Measurements from ENCODE around the gene POFUT1.
"Not testable (repeated sequence)": the region's sequence is repeated elsewhere in the genome, so short reads cannot be mapped to it uniquely, and the experiment has no call there.

POFUT1 gene

GRCh38 chr20:32207626-32208498 is at the start of gene POFUT1, which contains the start of gene PLAGL2:
TSS of gene POFUT1 (plus strand) at chr20:32207880. CDS start at chr20:32207942, 62 bp downstream.
TSS of gene PLAGL2 (minus strand) at chr20:32207743. CDS start at chr20:32202178, 5,565 bp downstream.
- DNase-seq: peak; percentile 83 to 85

- no peak for DNase-seq
Observed at GRCh38 chr20:32158351-32158750, 49.3 kb upstream of the POFUT1 start.

- no peak for DNase-seq
Observed at GRCh38 chr20:32158943-32159660, 48.6 kb upstream of the POFUT1 start.

- DNase-seq: no peak
Observed at GRCh38 chr20:32159766-32160221, 47.9 kb upstream of the POFUT1 start.

GRCh38 chr20:32160341-32160740 is 47.3 kb upstream of the POFUT1 start:
- DNase-seq: no peak

- DNase-seq: no peak
Observed at GRCh38 chr20:32162351-32162750, 45.3 kb upstream of the POFUT1 start.

GRCh38 chr20:32163951-32164350 is 43.7 kb upstream of the POFUT1 start:
- DNase-seq: no peak

GRCh38 chr20:32164984-32165735 is 42.5 kb upstream of the POFUT1 start:
- no peak for DNase-seq

- no peak for DNase-seq
Observed at GRCh38 chr20:32165836-32166545, 41.7 kb upstream of the POFUT1 start.

GRCh38 chr20:32167552-32167951 is 40.1 kb upstream of the POFUT1 start:
- DNase-seq: no peak

- no peak for DNase-seq
Observed at GRCh38 chr20:32168184-32168910, 39.3 kb upstream of the POFUT1 start.

GRCh38 chr20:32177696-32178095 is 30.0 kb upstream of the POFUT1 start:
- DNase-seq: not testable (repeated sequence)

GRCh38 chr20:32179515-32179914 is 28.2 kb upstream of the POFUT1 start:
- no peak for DNase-seq

- no peak for DNase-seq
Observed at GRCh38 chr20:32179934-32180333, 27.7 kb upstream of the POFUT1 start.

- no peak for DNase-seq
Observed at GRCh38 chr20:32181606-32182005, 26.1 kb upstream of the POFUT1 start.

GRCh38 chr20:32183947-32184635 is 23.6 kb upstream of the POFUT1 start:
- no peak for DNase-seq

GRCh38 chr20:32184961-32185603 is 22.6 kb upstream of the POFUT1 start:
- DNase-seq: no peak

- DNase-seq: no peak
Observed at GRCh38 chr20:32186506-32186905, 21.2 kb upstream of the POFUT1 start.

GRCh38 chr20:32188376-32189122 is 19.1 kb upstream of the POFUT1 start:
- no peak for DNase-seq

- no peak for DNase-seq
Observed at GRCh38 chr20:32189123-32189410, 18.6 kb upstream of the POFUT1 start.
